GM12875 (cell line): ENCODE data around the gene BGN.

Experiments used
- H3K4me3 ChIP-seq: one replicate; pipeline ENCODE4 v1.5.1; 2011; ENCODE audit warnings: low read depth, low read length, control low read depth
- TF ChIP-seq, protein P1 (sequence below): IDR thresholded peaks from 2 replicates; pipeline ENCODE4 v1.5.1; 2011; ENCODE audit warnings: low read depth, mild to moderate bottlenecking, control low read depth, inconsistent platforms, low read length, moderate library complexity, borderline replicate concordance; ENCODE audit not compliant: insufficient read depth

BGN gene

DNA sequence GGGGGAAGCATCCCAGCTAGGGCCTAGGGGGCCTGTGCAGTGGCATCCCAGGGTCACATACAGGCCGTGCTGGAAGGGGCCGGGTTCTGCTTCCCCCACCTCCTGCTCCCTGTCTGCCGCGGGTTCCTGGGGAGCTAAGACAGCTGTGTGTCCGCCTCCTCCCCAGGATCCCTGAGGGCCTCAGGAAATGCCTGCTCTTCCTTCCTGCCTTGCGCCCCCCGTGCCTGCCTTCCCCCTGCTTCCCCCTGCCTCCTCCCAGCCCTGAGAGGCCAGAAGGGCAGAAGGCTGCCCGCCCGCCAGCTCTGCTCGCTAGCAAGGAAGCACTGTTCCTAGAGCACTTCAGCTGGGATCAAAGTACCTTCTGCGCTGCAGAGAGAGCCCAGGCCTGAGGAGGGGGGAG, 2.9 kb upstream of the BGN start:
- H3K4me3 ChIP-seq, result no peak overlapping the region
- TF ChIP-seq, protein P1, sequence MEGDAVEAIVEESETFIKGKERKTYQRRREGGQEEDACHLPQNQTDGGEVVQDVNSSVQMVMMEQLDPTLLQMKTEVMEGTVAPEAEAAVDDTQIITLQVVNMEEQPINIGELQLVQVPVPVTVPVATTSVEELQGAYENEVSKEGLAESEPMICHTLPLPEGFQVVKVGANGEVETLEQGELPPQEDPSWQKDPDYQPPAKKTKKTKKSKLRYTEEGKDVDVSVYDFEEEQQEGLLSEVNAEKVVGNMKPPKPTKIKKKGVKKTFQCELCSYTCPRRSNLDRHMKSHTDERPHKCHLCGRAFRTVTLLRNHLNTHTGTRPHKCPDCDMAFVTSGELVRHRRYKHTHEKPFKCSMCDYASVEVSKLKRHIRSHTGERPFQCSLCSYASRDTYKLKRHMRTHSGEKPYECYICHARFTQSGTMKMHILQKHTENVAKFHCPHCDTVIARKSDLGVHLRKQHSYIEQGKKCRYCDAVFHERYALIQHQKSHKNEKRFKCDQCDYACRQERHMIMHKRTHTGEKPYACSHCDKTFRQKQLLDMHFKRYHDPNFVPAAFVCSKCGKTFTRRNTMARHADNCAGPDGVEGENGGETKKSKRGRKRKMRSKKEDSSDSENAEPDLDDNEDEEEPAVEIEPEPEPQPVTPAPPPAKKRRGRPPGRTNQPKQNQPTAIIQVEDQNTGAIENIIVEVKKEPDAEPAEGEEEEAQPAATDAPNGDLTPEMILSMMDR, result no peak

DNA sequence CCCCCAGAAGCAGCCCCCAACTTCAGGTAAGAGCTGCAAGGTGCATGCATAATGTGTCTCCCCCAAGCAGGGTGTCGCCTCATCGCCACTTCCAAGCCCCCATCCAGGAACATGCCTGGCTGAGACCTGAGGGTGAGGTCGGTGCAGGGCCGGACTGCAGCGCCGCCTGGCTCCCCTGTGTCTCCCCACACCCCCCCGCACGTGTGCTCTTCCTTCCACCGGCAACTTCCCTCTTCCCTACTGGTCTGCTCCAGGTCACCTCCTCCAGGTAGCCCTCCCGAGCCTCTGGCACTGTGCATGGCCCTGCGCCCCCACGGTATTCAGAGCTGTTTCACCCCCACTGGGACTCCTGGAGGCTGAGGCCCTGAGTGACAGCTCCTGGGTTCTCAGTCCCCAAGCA, 2.2 kb upstream of the BGN start:
- TF ChIP-seq, protein P1, result no peak

DNA sequence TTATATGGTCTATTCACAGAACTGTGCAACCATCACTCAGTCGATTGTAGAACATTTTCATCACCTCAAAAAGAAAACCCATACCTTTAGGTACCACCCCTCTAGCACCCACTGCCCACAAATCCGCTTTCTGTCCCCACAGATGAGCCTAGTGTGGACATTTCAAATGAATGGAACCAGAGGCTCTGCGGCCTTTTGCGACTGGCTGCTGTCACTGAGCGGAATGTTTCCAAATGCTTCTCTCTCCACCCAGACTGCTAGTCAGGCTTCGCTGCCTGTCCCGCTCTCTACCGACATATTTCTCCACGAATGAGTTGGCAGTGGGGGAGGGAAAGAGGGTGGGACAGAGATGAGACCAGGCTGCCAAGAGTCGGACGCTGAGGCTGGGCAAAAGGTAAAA, 1.7 kb upstream of the BGN start:
- TF ChIP-seq, protein P1, result no peak

More for the DNA sequence above, 2.2 kb upstream of the BGN start:
- no peak overlapping the region for H3K4me3 ChIP-seq

DNA sequence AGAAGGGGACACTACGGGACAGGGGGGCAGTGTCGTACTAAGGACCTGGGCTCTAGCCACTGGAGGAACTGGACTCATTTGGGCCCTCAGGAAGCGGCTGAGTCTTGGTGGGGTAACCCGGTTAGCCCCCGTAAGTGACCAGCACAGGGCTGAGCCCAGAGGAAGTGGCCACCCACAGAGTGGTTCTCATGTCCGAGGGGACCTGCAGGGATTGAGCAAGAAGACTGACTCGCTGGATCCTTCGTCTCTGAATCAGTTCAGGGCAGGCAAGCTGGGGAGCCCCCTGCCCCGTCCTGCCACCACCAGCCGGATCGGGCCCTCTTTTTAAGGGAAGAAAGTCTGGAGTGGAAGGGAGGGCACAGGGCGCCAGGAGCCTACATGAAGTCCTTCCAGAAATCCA, 719 bp upstream of the BGN start:
- TF ChIP-seq, protein P1, result no peak
- H3K4me3 ChIP-seq, result no peak overlapping the region

More for the DNA sequence above, 1.7 kb upstream of the BGN start:
- H3K4me3 ChIP-seq, result no peak overlapping the region

DNA sequence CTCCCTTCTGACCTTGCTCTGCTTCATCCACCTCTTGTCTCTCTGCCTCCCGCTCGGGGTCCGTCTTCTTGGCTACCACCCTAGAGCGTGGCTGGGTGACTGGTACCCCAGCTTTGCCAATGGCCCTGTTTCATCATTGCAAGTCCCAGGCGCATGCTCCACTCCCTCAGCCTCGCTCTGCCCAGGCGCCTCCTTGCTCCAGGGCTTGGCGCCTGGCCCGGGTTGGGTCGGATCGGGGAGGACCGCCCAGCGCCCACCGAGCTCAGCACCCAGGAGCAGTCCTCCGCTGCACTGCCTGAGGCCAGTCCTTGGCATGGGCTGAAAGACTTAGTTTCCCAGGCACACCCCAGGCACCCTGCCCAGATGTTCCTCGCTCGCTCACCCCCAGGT, 577 bp downstream of the BGN start:
- no peak overlapping the region for H3K4me3 ChIP-seq

DNA sequence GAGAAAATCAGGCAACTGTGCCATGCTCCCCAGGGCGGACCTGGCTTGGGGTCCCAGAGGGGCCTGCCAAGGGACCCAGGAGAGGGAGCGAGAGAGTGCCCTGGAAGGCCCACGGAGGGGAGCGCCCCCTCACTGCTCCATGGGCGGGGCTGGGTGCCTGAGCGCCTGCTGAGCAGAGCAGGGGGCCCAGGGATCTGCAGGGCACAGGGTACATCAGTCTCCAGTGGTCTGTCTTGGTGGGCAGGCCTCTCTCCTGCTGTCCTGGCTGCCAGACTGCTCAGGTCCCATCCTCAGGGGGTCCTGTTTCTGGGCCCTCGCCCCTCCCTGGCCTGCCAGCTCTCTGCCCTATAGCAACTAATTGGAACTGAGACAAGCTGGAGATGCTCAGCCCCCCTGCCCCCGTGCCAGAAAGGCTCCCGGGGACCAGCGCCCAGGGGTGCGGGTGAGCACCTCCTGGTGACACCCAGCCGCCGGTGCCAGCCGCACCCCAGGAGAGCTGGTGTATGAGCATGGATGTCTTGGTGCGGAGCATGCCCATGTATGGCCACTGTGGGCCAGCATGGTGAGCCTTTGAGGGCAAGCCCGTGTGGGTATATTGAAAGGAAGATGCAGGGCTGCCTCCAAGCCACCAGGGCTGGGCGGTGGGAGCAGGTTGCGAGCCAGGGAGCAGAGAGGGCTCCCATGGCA, 1.3 kb downstream of the BGN start:
- H3K4me3 ChIP-seq, result no peak overlapping the region
- TF ChIP-seq, protein P1, result no peak

More for the DNA sequence above, 577 bp downstream of the BGN start:
- TF ChIP-seq, protein P1, result no peak

DNA sequence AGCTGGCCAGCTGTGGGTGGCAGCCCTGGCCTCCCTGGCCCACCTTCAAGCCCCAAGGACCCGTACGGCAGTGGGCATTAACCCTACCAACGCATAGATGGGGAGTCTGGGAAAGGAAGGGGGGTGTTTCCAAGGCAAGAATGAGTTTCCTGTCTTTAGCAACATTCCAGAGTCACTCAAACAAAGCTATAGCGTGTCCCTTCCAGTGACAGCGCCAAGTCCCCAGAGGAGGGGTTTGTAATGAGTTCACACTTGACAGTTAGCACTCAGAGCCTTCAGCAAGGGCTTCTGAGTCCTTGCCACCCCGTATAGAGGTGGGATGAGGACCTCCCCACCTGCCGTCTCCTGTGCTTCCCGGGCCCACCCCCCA, 1.8 kb downstream of the BGN start:
- TF ChIP-seq, protein P1, result no peak
- H3K4me3 ChIP-seq, result no peak overlapping the region
